IMR-90 (cell line): ENCODE data around the gene ZNF529. TPM values are rescaled to one million over a fixed set of nuclear protein-coding genes. Genes with fewer than 3 reads are reported as not detected.

ENCODE experiments used
- ATAC-seq: fragments of 200-7000 bp; cut with Tn5 transposase; 2 replicates; pipeline ENCODE4 v1.9.1; 2020; ENCODE audit warnings: low read depth, mild to moderate bottlenecking, moderate library complexity
- BruUV-seq: library from RNA; stranded (reverse); fragments of 400-500 nt; replicated peaks from 2 replicates; lab custom pipeline; 2021; lab: Mats Ljungman, UMichigan
- CTCF ChIA-PET: fragments of 300-600 bp; formaldehyde crosslinking; extraction: SDS; loops from one replicate; lab custom pipeline; 2021; ENCODE audit warnings: antibody characterized with exemption; lab: Yijun Ruan, JAX
- POLR2A ChIA-PET: fragments of 300-600 bp; sonication (Branson Sonifier 250); formaldehyde crosslinking; loops from one replicate; lab custom pipeline; 2022; ENCODE audit warnings: antibody characterized with exemption; ENCODE audit not compliant: unreplicated experiment; lab: Charles Lee
- DNase-seq: peaks from one replicate; pipeline ENCODE4 v3.0.0; 2013
- H2AFZ ChIP-seq: replicated peaks from 2 replicates; pipeline ENCODE3; 2013; ENCODE audit warnings: low read length, mild to moderate bottlenecking; ENCODE audit not compliant: poor library complexity
- H2AK5ac ChIP-seq: 2 replicates; pipeline ENCODE4 v1.6.1; 2013; ENCODE audit warnings: low read depth, low read length, inconsistent platforms
- H2AK9ac ChIP-seq: replicated peaks from 2 replicates; pipeline ENCODE3; 2013; ENCODE audit warnings: mild to moderate bottlenecking, low read depth, low read length, moderate library complexity; ENCODE audit not compliant: poor library complexity
- H2BK120ac ChIP-seq: 2 replicates; pipeline ENCODE4 v1.6.1; 2013; ENCODE audit warnings: low read depth, low read length, inconsistent platforms
- H2BK15ac ChIP-seq: 3 replicates; pipeline ENCODE4 v1.6.1; 2013; ENCODE audit warnings: low read depth, low read length, inconsistent platforms
- H2BK20ac ChIP-seq: 2 replicates; pipeline ENCODE4 v1.6.1; 2013; ENCODE audit warnings: low read depth, mild to moderate bottlenecking, inconsistent platforms, low read length, moderate library complexity
- H2BK5ac ChIP-seq: 2 replicates; pipeline ENCODE4 v1.6.1; 2013; ENCODE audit warnings: mild to moderate bottlenecking, low read depth, low read length, inconsistent platforms; ENCODE audit not compliant: poor library complexity, severe bottlenecking
- H3K14ac ChIP-seq: replicated peaks from 2 replicates; pipeline ENCODE4 v1.6.1; 2013; ENCODE audit warnings: low read depth, low read length, inconsistent platforms
- H3K18ac ChIP-seq: 2 replicates; pipeline ENCODE4 v1.6.1; 2013; ENCODE audit warnings: low read depth, low read length, control low read depth
- H3K23ac ChIP-seq: 2 replicates; pipeline ENCODE4 v1.6.1; 2013; ENCODE audit warnings: low read depth, low read length, inconsistent platforms
- H3K27ac ChIP-seq: 2 replicates; pipeline ENCODE4 v1.5.1; 2013; ENCODE audit warnings: mild to moderate bottlenecking, control low read depth, low read length; ENCODE audit not compliant: insufficient read depth
- H3K27me3 ChIP-seq: 2 replicates; pipeline ENCODE4 v1.6.1; 2013; ENCODE audit warnings: low read length; ENCODE audit not compliant: control insufficient read depth, insufficient read depth
- H3K36me3 ChIP-seq: 2 replicates; pipeline ENCODE4 v1.6.1; 2013; ENCODE audit warnings: low read length, mixed read lengths; ENCODE audit not compliant: control insufficient read depth, insufficient read depth
- H3K4ac ChIP-seq: 2 replicates; pipeline ENCODE4 v1.6.1; 2013; ENCODE audit warnings: low read depth, low read length, inconsistent platforms
- H3K4me1 ChIP-seq: 2 replicates; pipeline ENCODE4 v1.6.1; 2013; ENCODE audit warnings: low read length, mixed read lengths; ENCODE audit not compliant: control insufficient read depth, insufficient read depth
- H3K4me2 ChIP-seq: 2 replicates; pipeline ENCODE4 v1.6.1; 2013; ENCODE audit warnings: low read depth, mild to moderate bottlenecking, control low read depth, low read length, moderate library complexity
- H3K4me3 ChIP-seq: 2 replicates; pipeline ENCODE4 v1.5.1; 2013; ENCODE audit warnings: low read depth, mild to moderate bottlenecking, control low read depth, low read length, moderate library complexity; ENCODE audit not compliant: insufficient read depth
- H3K56ac ChIP-seq: 2 replicates; pipeline ENCODE4 v1.6.1; 2013; ENCODE audit warnings: low read length, inconsistent platforms; ENCODE audit not compliant: insufficient read depth; ENCODE audit errors: extremely low read depth
- H3K79me1 ChIP-seq, 2 experiments: 2 replicates each; pipeline ENCODE4 v1.6.1; 2013; ENCODE audit warnings: low read length in 2 of 2, inconsistent platforms in 1 of 2, low read depth in 1 of 2
- H3K9ac ChIP-seq: 2 replicates; pipeline ENCODE4 v1.6.1; 2013; ENCODE audit warnings: low read depth, low read length, control low read depth
- H3K9me1 ChIP-seq: 2 replicates; pipeline ENCODE4 v1.6.1; 2013; ENCODE audit warnings: low read length, inconsistent platforms; ENCODE audit not compliant: insufficient read depth
- H3K9me3 ChIP-seq: 2 replicates; pipeline ENCODE4 v1.6.1; 2013; ENCODE audit warnings: low read length; ENCODE audit not compliant: control insufficient read depth, insufficient read depth
- H4K20me1 ChIP-seq: 2 replicates; pipeline ENCODE4 v1.6.1; 2013; ENCODE audit warnings: low read length, inconsistent platforms; ENCODE audit not compliant: insufficient read depth
- H4K5ac ChIP-seq: 2 replicates; pipeline ENCODE4 v1.6.1; 2013; ENCODE audit warnings: mild to moderate bottlenecking, low read depth, low read length, control low read depth
- H4K8ac ChIP-seq, 2 experiments: 2 replicates each; pipeline ENCODE4 v1.6.1; 2013; ENCODE audit warnings: low read depth in 2 of 2, low read length in 2 of 2, control low read depth in 1 of 2, inconsistent platforms in 1 of 2
- H4K91ac ChIP-seq: 2 replicates; pipeline ENCODE4 v1.6.1; 2013; ENCODE audit warnings: low read depth, low read length, inconsistent platforms; ENCODE audit not compliant: insufficient read depth
- CEBPB ChIP-seq: IDR thresholded peaks from 2 replicates; pipeline ENCODE4 v1.6.1; 2012; ENCODE audit warnings: low read depth, low read length, improper control_type of control experiment
- CHD1 ChIP-seq: IDR thresholded peaks from 2 replicates; pipeline ENCODE4 v1.6.1; 2012; ENCODE audit warnings: low read depth, low read length, improper control_type of control experiment
- NFE2L2 ChIP-seq: fragments of 150-350 bp; IDR thresholded peaks from 2 replicates; pipeline ENCODE4 v1.6.1; 2016; ENCODE audit warnings: low read depth, mild to moderate bottlenecking, low read length
- POLR2A ChIP-seq: IDR thresholded peaks from 2 replicates; pipeline ENCODE4 v1.6.1; 2012; ENCODE audit warnings: mild to moderate bottlenecking, low read depth, low read length
- RFX5 ChIP-seq: IDR thresholded peaks from 2 replicates; pipeline ENCODE4 v1.8.0; 2012; ENCODE audit warnings: low read depth, mild to moderate bottlenecking, low read length, moderate library complexity
- dilution Hi-C: fragments of 300-500 bp; cut with HindIII; formaldehyde crosslinking; loops from one replicate; pipeline ENCODE4 v1.14.3; 2018; ENCODE audit warnings: low sequenced_read_pairs; ENCODE audit not compliant: unreplicated experiment
- in situ Hi-C: fragments of 300-500 bp; cut with MboI; formaldehyde crosslinking; loops from 3 replicates; pipeline ENCODE4 v1.14.3; 2019; ENCODE audit warnings: low sequenced_read_pairs, inconsistent platforms, mixed read lengths
- intact Hi-C: fragments of 100-400 bp; cut with micrococcal nuclease; formaldehyde crosslinking; loops from 2 replicates; pipeline ENCODE4 v1.10.0; 2022
- polyA plus RNA-seq, 3 experiments: library from polyadenylated mRNA; depleted of rRNA; stranded (reverse); fragments of >200 nt; gene quantifications; 2 replicates each; pipeline ENCODE4 v1.2.3, GENCODE V29; 2012; ENCODE audit warnings: low replicate concordance in 1 of 3
- total RNA-seq: library from RNA; depleted of rRNA; stranded (reverse); fragments of >200 nt; gene quantifications from 2 replicates; pipeline ENCODE4 v1.2.3, GENCODE V29; 2012
- TF ChIP-seq, protein P1 (sequence below): conservative IDR thresholded peaks from 2 replicates; pipeline ENCODE4 v1.5.1; 2012; ENCODE audit warnings: mild to moderate bottlenecking, low read depth, low read length, improper control_type of control experiment

The ZNF529 gene
- total and polyA plus RNA-seq, 2 of the 4 experiments (the other 2 are of a cell fraction) = 2.4 to 6.8 TPM

DNA sequence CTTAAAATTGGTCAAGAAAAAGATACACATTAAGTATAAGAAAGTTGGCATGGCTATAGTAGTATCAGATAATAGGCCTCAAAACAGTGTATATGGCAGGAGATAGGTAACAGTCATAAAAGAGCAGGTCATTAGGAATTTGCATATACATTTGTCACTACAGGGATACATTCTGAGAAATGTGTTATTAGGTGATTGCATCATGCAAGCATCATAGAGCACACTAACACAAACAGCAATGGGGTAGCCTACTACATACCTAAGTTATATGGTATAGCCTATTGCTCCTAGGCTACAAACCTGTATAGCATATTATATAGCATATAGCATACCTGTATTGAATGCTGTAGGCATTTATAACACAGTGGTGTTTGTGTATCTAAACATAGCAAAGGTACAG is 6.2 kb upstream of the ZNF529 start:
- dilution Hi-C loops = no loop called here
- no peak overlapping the region for H2BK15ac ChIP-seq
- no peak overlapping the region for H2BK20ac ChIP-seq
- no peaks in the 10 kb centered on the region for H3K9me1 ChIP-seq
- H3K4me2 ChIP-seq = no peak overlapping the region
- no TSS peak for BruUV-seq
- no peak overlapping the region for H3K56ac ChIP-seq
- no peak overlapping the region for H3K14ac ChIP-seq
- ChIA-PET POLR2A (interaction anchor here (1.0 kb wide), 1 partner anchor 13 kb away, joined by 3 read pairs; no protein-coding TSS in a partner anchor), CTCF (no interaction called here)
- H4K5ac ChIP-seq = no peak overlapping the region
- H3K4me1 ChIP-seq = no peaks in the 10 kb centered on the region; the same call in 1 of the 2 replicates
- intact Hi-C loops = no loop called here
- no peak overlapping the region for H3K27ac ChIP-seq
- no peak overlapping the region for H2AK9ac ChIP-seq
- no peak overlapping the region for H4K8ac ChIP-seq
- H2AFZ ChIP-seq = no peak overlapping the region
- H3K4ac ChIP-seq = no peak overlapping the region
- no peak overlapping the region for H3K9ac ChIP-seq
- DNase-seq (no peak), ATAC-seq (no peak)
- no peak overlapping the region for H4K91ac ChIP-seq
- H3K9me3 ChIP-seq = peaks cover 22% of the 10 kb centered on the region
- H3K18ac ChIP-seq = no peak overlapping the region
- H3K27me3 ChIP-seq = no peaks in the 10 kb centered on the region
- H4K20me1 ChIP-seq = no peaks in the 10 kb centered on the region
- H3K36me3 ChIP-seq = peaks cover 30% of the 10 kb centered on the region
- peaks cover 6 to 8% of the 10 kb centered on the region in 2 experiments for H3K79me1 ChIP-seq
- H2BK5ac ChIP-seq = no peak overlapping the region
- H3K23ac ChIP-seq = no peak overlapping the region
- no peak overlapping the region for H3K4me3 ChIP-seq
- in situ Hi-C loops = no loop called here
- no peak overlapping the region for H2BK120ac ChIP-seq
- no peak overlapping the region for H2AK5ac ChIP-seq
- TF ChIP-seq POLR2A (no peak), RFX5 (no peak), CHD1 (no peak), NFE2L2 (no peak), CEBPB (peak; percentile 15; the same call in 1 of the 2 replicates)
- TF ChIP-seq, protein P1, sequence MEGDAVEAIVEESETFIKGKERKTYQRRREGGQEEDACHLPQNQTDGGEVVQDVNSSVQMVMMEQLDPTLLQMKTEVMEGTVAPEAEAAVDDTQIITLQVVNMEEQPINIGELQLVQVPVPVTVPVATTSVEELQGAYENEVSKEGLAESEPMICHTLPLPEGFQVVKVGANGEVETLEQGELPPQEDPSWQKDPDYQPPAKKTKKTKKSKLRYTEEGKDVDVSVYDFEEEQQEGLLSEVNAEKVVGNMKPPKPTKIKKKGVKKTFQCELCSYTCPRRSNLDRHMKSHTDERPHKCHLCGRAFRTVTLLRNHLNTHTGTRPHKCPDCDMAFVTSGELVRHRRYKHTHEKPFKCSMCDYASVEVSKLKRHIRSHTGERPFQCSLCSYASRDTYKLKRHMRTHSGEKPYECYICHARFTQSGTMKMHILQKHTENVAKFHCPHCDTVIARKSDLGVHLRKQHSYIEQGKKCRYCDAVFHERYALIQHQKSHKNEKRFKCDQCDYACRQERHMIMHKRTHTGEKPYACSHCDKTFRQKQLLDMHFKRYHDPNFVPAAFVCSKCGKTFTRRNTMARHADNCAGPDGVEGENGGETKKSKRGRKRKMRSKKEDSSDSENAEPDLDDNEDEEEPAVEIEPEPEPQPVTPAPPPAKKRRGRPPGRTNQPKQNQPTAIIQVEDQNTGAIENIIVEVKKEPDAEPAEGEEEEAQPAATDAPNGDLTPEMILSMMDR = no peak
